HG03457 (cell line): ENCODE results near the gene ASS1.

ENCODE experiments used
- ATAC-seq: cut with Tn5 transposase; IDR thresholded peaks from one replicate; pipeline ENCODE4 v1.9.1; 2021; ENCODE audit warnings: moderate number of reproducible peaks; ENCODE audit not compliant: unreplicated experiment

ASS1 gene

GRCh38 chr9:130470950-130471349, 26.2 kb downstream of the ASS1 start:
- no peak for ATAC-seq

- ATAC-seq: no peak
These were observed 26.8 kb downstream of the ASS1 start for GRCh38 chr9:130471411-130472183.

- ATAC-seq: no peak
These were observed 27.5 kb downstream of the ASS1 start for GRCh38 chr9:130472184-130472705.

- ATAC-seq: no peak
These were observed 28.2 kb downstream of the ASS1 start for GRCh38 chr9:130473009-130473408.

- ATAC-seq: no peak
These were observed 28.8 kb downstream of the ASS1 start for GRCh38 chr9:130473566-130473965.

- ATAC-seq: no peak
These were observed 29.3 kb downstream of the ASS1 start for GRCh38 chr9:130474106-130474505.

- no peak for ATAC-seq
These were observed 31.5 kb downstream of the ASS1 start for GRCh38 chr9:130476151-130476730.

GRCh38 chr9:130477564-130477963, 32.8 kb downstream of the ASS1 start:
- ATAC-seq: no peak

GRCh38 chr9:130478152-130478551, 33.4 kb downstream of the ASS1 start:
- no peak for ATAC-seq

- no peak for ATAC-seq
These were observed 34.2 kb downstream of the ASS1 start for GRCh38 chr9:130478736-130479575.

- no peak for ATAC-seq
These were observed 34.8 kb downstream of the ASS1 start for GRCh38 chr9:130479587-130479986.

- no peak for ATAC-seq
These were observed 35.9 kb downstream of the ASS1 start for GRCh38 chr9:130480673-130481072.

GRCh38 chr9:130482463-130482862, 37.7 kb downstream of the ASS1 start:
- ATAC-seq: no peak

- no peak for ATAC-seq
These were observed 38.7 kb downstream of the ASS1 start for GRCh38 chr9:130483371-130483971.

- no peak for ATAC-seq
These were observed 39.8 kb downstream of the ASS1 start for GRCh38 chr9:130484362-130485072.

GRCh38 chr9:130486103-130486502, 41.3 kb downstream of the ASS1 start:
- ATAC-seq: no peak

- no peak for ATAC-seq
These were observed 42.7 kb downstream of the ASS1 start for GRCh38 chr9:130487500-130487899.

- no peak for ATAC-seq
These were observed 44.0 kb downstream of the ASS1 start for GRCh38 chr9:130488621-130489330.

GRCh38 chr9:130490981-130491380, 46.2 kb downstream of the ASS1 start:
- no peak for ATAC-seq
